Activated naive CD8-positive, alpha-beta T cell (primary cell): ENCODE results near the gene RAP2B.

Experiments
- H3K27ac Mint-ChIP-seq: one replicate; pipeline ENCODE4 v1.8.0; 2021; ENCODE audit warnings: mixed read lengths
- H3K27me3 Mint-ChIP-seq: one replicate; pipeline ENCODE4 v1.8.0; 2021; ENCODE audit warnings: mixed read lengths
- H3K36me3 Mint-ChIP-seq: one replicate; pipeline ENCODE4 v1.8.0; 2021; ENCODE audit warnings: mixed read lengths
- H3K4me1 Mint-ChIP-seq: one replicate; pipeline ENCODE4 v1.8.0; 2021; ENCODE audit warnings: low read depth, mixed read lengths
- H3K4me3 Mint-ChIP-seq: one replicate; pipeline ENCODE4 v1.8.0; 2021; ENCODE audit warnings: mild to moderate bottlenecking, mixed read lengths
- H3K9me3 Mint-ChIP-seq: one replicate; pipeline ENCODE4 v1.8.0; 2021; ENCODE audit warnings: low read depth, mixed read lengths

The RAP2B gene

DNA sequence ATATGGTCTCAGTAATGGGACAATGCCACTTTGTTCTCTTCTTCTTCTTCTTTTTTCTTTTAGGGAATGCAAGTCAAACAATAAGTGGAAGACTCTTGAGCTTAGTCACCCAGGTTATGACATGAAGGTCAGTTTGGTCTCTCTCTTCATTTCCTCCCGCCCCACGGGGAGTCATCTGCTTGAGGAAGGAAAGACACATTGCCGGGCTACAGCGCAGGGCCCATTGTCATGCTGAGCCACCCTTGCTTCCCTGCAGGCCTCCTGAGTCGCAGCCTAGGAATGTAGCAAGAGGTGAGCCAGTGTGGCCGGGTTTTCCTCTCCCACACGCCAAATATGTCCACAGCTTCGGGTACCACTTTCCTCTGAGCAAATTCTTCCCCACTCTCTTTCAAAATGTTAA is 47.6 kb downstream of the RAP2B start:
- H3K27ac Mint-ChIP-seq = no peak overlapping the region
- H3K27me3 Mint-ChIP-seq = no peaks in the 10 kb centered on the region
- no peak overlapping the region for H3K4me3 Mint-ChIP-seq
- H3K4me1 Mint-ChIP-seq = peaks cover 36% of the 10 kb centered on the region
- H3K36me3 Mint-ChIP-seq = no peaks in the 10 kb centered on the region
- H3K9me3 Mint-ChIP-seq = no peaks in the 10 kb centered on the region

DNA sequence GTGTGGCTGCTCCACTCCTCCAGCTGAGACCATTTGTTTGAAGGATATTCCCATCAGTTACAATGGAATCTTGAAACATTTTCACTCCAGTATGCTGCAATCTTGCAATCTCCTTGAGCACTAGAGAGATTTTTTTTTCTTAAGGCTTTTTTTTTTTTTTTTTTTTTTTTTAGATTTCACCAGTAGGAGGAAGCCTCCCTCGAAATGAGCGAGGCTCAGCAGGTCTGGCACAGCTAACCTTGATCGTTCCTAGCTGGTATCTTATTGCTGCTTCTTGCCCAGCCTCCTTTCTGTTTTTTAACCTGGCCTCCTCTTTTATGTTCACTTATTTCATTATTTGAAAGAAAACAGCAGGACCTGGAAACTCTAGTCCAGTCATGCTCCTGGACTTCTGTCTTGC is 48.1 kb downstream of the RAP2B start:
- Mint-ChIP-seq H3K4me1 (peaks cover 37% of the 10 kb centered on the region), H3K27ac (peak overlapping the region; percentile 64), H3K9me3 (no peaks in the 10 kb centered on the region), H3K4me3 (peak overlapping the region; percentile 24), H3K27me3 (no peaks in the 10 kb centered on the region), H3K36me3 (no peaks in the 10 kb centered on the region)

DNA sequence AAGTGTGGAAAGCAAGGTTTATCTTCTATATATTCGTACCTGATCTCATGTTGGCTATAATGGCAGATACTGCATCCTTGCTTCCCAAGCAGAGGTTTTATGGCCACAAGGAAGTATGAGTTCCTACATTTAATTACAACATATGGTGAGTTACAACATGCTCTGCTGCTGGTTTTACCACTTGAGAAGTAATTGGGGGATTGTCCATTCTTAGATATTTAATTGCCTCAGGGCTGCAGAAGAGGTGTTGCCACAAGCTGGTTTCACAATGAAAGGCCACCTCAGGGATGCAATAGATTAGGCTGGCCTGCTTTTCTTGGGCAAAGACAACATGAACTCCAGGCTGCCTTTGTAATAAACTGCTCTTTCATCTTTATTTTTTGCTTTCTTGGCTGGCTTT is 48.6 kb downstream of the RAP2B start:
- H3K36me3 Mint-ChIP-seq = no peaks in the 10 kb centered on the region
- H3K4me3 Mint-ChIP-seq = no peak overlapping the region
- no peaks in the 10 kb centered on the region for H3K27me3 Mint-ChIP-seq
- no peak overlapping the region for H3K27ac Mint-ChIP-seq
- peaks cover 41% of the 10 kb centered on the region for H3K4me1 Mint-ChIP-seq
- no peaks in the 10 kb centered on the region for H3K9me3 Mint-ChIP-seq

DNA sequence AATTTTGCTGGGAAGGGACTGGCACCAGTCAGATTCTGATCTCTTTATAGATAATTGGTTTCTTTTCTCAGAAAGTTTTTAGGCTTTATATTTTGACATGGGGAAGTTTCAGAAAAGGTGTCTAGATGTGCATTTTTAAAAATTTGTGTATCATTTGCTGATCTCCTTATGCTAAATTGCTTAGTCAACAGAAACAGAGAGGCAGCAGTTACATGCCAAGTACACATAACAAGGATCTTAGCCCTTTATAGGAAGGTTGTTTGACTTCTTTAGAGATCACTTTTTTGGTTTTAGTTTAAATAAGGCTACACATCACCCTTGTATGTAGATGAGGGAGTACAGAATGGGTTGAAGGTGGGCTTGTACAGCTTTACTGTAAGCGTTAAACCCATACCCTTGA is 53.5 kb downstream of the RAP2B start:
- Mint-ChIP-seq H3K4me1 (peaks cover 61% of the 10 kb centered on the region), H3K27ac (no peak overlapping the region), H3K9me3 (peaks cover 8% of the 10 kb centered on the region), H3K36me3 (peaks cover 8% of the 10 kb centered on the region), H3K27me3 (no peaks in the 10 kb centered on the region), H3K4me3 (no peak overlapping the region)

DNA sequence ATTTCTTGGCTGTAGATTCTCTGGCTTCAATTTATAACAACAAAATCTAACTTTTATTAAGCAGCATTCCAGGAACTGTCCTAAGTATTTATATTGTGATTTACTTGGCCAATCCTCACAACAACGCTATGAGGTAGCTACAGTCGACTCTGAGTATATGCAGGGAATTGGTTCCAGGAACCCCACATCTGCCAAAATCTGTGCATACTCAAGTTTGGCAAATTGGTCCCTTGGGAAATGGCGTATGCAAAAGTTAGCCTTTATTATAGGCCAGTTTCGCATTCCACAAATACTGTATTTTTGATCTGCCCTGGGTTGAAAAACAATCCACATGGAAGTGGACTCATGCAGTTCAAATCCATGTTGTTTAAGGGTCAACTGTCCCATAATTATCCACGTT is 53.9 kb downstream of the RAP2B start:
- H3K36me3 Mint-ChIP-seq = peaks cover 8% of the 10 kb centered on the region

DNA sequence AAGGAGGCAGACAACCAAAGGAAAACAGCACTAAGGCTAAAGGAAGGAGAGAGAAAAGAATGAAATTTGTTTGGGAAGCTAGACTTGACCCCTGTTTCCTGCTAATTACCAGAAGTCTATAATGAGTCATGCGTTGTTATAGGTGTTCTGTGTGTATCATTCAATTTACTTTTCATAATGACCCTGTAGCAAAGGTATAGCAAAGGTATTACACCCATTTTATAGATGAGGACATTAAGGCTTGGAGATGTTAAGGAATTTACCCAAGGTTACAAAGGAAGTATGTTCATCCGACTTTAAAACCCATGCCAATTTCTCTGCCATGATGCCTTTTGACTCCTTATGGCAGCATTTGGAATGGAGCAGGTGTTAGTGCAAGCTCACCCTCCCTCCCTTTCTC is 54.9 kb downstream of the RAP2B start:
- Mint-ChIP-seq H3K9me3 (peaks cover 8% of the 10 kb centered on the region), H3K4me3 (no peak overlapping the region), H3K36me3 (peaks cover 8% of the 10 kb centered on the region), H3K27me3 (no peaks in the 10 kb centered on the region), H3K4me1 (peaks cover 68% of the 10 kb centered on the region), H3K27ac (no peak overlapping the region)

More for the DNA sequence above, 53.9 kb downstream of the RAP2B start:
- Mint-ChIP-seq H3K9me3 (peaks cover 8% of the 10 kb centered on the region), H3K27ac (no peak overlapping the region), H3K27me3 (no peaks in the 10 kb centered on the region), H3K4me3 (no peak overlapping the region), H3K4me1 (peaks cover 61% of the 10 kb centered on the region)

DNA sequence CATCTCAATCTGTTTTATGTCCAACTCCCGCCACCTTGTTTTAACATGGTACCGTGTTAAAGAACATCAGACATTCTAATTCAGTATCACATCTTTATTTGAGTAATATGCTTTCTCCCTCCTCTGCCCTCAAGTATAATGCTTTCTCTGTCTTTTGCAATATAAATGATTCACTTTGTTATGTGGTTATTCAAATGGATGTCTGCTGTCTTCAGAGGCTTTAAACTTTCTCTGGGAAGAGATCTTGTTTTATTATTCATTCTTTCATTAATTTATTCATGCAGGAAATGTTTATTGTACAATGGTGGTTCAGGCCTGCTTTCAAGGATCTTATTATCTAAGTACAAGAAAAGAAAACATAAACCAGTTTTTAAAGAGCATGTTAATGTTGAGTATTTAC is 57.1 kb downstream of the RAP2B start:
- Mint-ChIP-seq H3K36me3 (peaks cover 8% of the 10 kb centered on the region), H3K27me3 (no peaks in the 10 kb centered on the region)

More for the DNA sequence above, 57.1 kb downstream of the RAP2B start:
- H3K27ac Mint-ChIP-seq = peak overlapping the region; percentile 14
- H3K4me3 Mint-ChIP-seq = no peak overlapping the region
- peaks cover 8% of the 10 kb centered on the region for H3K9me3 Mint-ChIP-seq
- peaks cover 70% of the 10 kb centered on the region for H3K4me1 Mint-ChIP-seq
